Neural cell (in vitro differentiated cells): ENCODE results near the gene LRRC4B.
"Not testable (repeated sequence)": the region's sequence is repeated elsewhere in the genome, so short reads cannot be mapped to it uniquely, and the experiment has no call there.

ENCODE experiments used
- EP300 ChIP-seq: fragments of 450-650 bp; conservative IDR thresholded peaks from 2 replicates; pipeline ENCODE4 v1.6.1; 2014; ENCODE audit warnings: antibody characterized with exemption, mild to moderate bottlenecking, moderate library complexity; ENCODE audit not compliant: poor library complexity, severe bottlenecking
- EZH2 ChIP-seq: fragments of 200-600, 300-800 bp; shearing (Covaris generic), sonication (generic); IDR thresholded peaks from 2 replicates; pipeline ENCODE4 v1.6.1; 2014; ENCODE audit warnings: antibody characterized with exemption, low read length, borderline replicate concordance, mild to moderate bottlenecking; ENCODE audit not compliant: insufficient read depth, poor library complexity, severe bottlenecking
- RAD21 ChIP-seq: fragments of 450-650 bp; conservative IDR thresholded peaks from 2 replicates; pipeline ENCODE4 v1.6.1; 2014; ENCODE audit warnings: antibody characterized with exemption, mild to moderate bottlenecking, moderate library complexity
- SMC3 ChIP-seq: fragments of 450-650 bp; conservative IDR thresholded peaks from 2 replicates; pipeline ENCODE4 v1.6.1; 2014; ENCODE audit warnings: antibody characterized with exemption, mild to moderate bottlenecking, moderate library complexity; ENCODE audit not compliant: poor library complexity
- TAF1 ChIP-seq: IDR thresholded peaks from 2 replicates; pipeline ENCODE4 v1.6.1; 2012; ENCODE audit warnings: low read depth
- TF ChIP-seq, protein P1 (sequence below): fragments of 450-650 bp; IDR thresholded peaks from 2 replicates; pipeline ENCODE4 v1.5.1; 2014; ENCODE audit warnings: antibody characterized with exemption, mild to moderate bottlenecking, moderate library complexity; ENCODE audit not compliant: poor library complexity, severe bottlenecking
- TF ChIP-seq, protein P2 (sequence below): IDR thresholded peaks from 2 replicates; pipeline ENCODE4 v1.6.1; 2012; ENCODE audit warnings: borderline replicate concordance

DNA sequence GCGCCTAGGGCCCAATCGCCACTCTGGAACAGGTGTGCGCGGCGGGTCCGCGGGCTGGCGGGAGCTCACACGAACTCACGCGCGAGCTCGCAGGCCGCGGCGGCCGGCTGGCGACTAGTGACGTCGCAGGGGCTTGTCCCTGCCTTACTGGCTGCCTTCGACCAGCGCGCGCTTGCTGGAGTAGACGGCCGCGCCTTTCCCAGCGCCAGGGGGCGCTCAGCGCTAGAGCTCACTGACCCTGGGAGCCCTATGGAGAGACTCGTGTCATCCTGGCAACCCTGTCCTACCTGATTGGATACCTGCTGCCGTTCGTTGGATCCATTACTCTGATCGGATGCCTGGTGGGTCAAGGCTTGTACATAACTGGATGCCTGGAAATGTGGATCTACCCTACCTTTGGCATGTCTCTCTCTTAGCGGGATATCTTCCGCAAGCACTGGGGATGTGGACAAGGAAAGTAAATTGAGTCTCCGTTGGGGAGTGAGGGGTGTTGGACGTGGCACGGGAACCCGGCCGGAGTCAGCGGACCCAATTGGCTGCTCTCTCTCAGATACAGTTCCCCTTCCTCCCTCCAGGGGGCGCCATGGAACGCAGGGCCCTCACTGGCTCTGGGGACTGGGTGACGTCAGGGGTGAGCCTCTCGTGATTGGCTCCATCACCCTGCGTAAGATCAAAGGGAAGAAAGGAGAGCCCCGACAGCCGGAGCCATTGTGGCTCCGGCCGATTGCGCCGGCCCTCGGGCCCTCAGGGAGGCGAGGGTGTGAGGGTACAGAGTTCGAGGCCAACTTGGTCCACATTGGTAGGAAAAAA lies 36.2 kb upstream of the LRRC4B start:
- TF ChIP-seq, protein P1, sequence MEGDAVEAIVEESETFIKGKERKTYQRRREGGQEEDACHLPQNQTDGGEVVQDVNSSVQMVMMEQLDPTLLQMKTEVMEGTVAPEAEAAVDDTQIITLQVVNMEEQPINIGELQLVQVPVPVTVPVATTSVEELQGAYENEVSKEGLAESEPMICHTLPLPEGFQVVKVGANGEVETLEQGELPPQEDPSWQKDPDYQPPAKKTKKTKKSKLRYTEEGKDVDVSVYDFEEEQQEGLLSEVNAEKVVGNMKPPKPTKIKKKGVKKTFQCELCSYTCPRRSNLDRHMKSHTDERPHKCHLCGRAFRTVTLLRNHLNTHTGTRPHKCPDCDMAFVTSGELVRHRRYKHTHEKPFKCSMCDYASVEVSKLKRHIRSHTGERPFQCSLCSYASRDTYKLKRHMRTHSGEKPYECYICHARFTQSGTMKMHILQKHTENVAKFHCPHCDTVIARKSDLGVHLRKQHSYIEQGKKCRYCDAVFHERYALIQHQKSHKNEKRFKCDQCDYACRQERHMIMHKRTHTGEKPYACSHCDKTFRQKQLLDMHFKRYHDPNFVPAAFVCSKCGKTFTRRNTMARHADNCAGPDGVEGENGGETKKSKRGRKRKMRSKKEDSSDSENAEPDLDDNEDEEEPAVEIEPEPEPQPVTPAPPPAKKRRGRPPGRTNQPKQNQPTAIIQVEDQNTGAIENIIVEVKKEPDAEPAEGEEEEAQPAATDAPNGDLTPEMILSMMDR, result not testable (repeated sequence)
- not testable (repeated sequence) for TF ChIP-seq RAD21, SMC3, EZH2, TAF1, EP300
- TF ChIP-seq, protein P2, sequence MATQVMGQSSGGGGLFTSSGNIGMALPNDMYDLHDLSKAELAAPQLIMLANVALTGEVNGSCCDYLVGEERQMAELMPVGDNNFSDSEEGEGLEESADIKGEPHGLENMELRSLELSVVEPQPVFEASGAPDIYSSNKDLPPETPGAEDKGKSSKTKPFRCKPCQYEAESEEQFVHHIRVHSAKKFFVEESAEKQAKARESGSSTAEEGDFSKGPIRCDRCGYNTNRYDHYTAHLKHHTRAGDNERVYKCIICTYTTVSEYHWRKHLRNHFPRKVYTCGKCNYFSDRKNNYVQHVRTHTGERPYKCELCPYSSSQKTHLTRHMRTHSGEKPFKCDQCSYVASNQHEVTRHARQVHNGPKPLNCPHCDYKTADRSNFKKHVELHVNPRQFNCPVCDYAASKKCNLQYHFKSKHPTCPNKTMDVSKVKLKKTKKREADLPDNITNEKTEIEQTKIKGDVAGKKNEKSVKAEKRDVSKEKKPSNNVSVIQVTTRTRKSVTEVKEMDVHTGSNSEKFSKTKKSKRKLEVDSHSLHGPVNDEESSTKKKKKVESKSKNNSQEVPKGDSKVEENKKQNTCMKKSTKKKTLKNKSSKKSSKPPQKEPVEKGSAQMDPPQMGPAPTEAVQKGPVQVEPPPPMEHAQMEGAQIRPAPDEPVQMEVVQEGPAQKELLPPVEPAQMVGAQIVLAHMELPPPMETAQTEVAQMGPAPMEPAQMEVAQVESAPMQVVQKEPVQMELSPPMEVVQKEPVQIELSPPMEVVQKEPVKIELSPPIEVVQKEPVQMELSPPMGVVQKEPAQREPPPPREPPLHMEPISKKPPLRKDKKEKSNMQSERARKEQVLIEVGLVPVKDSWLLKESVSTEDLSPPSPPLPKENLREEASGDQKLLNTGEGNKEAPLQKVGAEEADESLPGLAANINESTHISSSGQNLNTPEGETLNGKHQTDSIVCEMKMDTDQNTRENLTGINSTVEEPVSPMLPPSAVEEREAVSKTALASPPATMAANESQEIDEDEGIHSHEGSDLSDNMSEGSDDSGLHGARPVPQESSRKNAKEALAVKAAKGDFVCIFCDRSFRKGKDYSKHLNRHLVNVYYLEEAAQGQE, result not testable (repeated sequence)
